GM12874 (cell line): ENCODE results near the gene MYOM1.

Experiments
- CTCF ChIP-seq: IDR thresholded peaks from 2 replicates; pipeline ENCODE4 v1.5.1; 2011; ENCODE audit warnings: low read depth, mild to moderate bottlenecking, control low read depth, low read length, moderate library complexity; ENCODE audit not compliant: insufficient read depth

Gene MYOM1

GRCh38 chr18:3254725-3255124 lies 35.0 kb upstream of the MYOM1 start:
- TF ChIP-seq CTCF: no peak

GRCh38 chr18:3252843-3253242 lies 33.1 kb upstream of the MYOM1 start:
- no peak for TF ChIP-seq CTCF

GRCh38 chr18:3251963-3252277 lies 32.2 kb upstream of the MYOM1 start:
- TF ChIP-seq CTCF: no peak

GRCh38 chr18:3251249-3251962 lies 31.6 kb upstream of the MYOM1 start:
- TF ChIP-seq CTCF: no peak

- no peak for TF ChIP-seq CTCF
These were observed 30.7 kb upstream of the MYOM1 start for GRCh38 chr18:3250237-3251107.

GRCh38 chr18:3248658-3249359 lies 29.0 kb upstream of the MYOM1 start:
- TF ChIP-seq CTCF: no peak

GRCh38 chr18:3248062-3248657 lies 28.4 kb upstream of the MYOM1 start:
- no peak for TF ChIP-seq CTCF
